Measurements from ENCODE around the gene SHISA8.

GRCh38 chr22:41873391-41873790 is 41.5 kb downstream of the SHISA8 start:
- no peak for TF ChIP-seq CTCF (IDR thresholded peaks at IDR 0.05)
- no peak for TF ChIP-seq POLR2A (IDR thresholded peaks at IDR 0.05)
